MV-4-11 (cell line): ENCODE data around the gene SUOX.
"Not testable (repeated sequence)": the region's sequence is repeated elsewhere in the genome, so short reads cannot be mapped to it uniquely, and the experiment has no call there.

Source experiments
- DNase-seq: peaks from one replicate; lab custom pipeline; 2025; lab: John Stamatoyannopoulos, UW

Gene SUOX

GRCh38 chr12:55996715-55997534, at the start of gene SUOX:
TSS of gene SUOX (plus strand) at chr12:55997276. CDS start at chr12:56002222, 4,946 bp downstream.
- DNase-seq = peak; percentile 97

- DNase-seq = no peak
These were observed 41.7 kb upstream of the SUOX start for GRCh38 chr12:55955344-55955743.

DNA sequence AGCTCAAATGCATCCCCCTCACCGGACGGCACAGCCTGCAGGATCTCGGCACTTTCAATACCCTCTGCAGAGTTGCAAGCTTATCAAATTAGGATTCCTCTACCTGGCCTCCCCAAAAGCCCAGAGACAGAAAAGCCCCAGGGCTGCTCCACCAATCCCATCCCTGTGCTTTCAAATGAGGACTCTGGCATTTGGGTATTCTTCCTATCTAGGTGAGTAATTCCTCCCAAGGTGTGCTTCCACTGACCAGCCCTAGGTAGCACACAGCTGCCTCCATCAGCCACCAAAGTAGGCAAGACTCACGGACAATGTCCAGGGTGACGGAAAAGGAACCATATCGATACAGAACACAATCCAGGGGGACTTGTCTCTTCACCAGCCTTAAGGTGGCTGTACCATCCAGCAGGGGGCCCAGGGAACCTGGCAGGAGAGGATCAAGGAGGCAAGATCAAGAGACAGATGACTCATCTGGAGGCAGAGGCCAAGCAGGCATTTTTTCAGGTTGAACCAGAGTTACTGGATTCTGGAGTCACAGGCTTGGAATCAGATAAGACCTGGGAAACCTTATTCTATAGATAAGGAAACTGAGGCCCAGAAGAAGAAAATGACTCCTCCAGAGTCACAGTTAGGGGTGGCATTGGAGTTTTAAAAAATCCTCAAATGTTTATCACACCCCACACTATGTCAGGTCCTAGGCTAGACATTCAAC, 41.1 kb upstream of the SUOX start:
- peak; percentile 11 for DNase-seq

DNA sequence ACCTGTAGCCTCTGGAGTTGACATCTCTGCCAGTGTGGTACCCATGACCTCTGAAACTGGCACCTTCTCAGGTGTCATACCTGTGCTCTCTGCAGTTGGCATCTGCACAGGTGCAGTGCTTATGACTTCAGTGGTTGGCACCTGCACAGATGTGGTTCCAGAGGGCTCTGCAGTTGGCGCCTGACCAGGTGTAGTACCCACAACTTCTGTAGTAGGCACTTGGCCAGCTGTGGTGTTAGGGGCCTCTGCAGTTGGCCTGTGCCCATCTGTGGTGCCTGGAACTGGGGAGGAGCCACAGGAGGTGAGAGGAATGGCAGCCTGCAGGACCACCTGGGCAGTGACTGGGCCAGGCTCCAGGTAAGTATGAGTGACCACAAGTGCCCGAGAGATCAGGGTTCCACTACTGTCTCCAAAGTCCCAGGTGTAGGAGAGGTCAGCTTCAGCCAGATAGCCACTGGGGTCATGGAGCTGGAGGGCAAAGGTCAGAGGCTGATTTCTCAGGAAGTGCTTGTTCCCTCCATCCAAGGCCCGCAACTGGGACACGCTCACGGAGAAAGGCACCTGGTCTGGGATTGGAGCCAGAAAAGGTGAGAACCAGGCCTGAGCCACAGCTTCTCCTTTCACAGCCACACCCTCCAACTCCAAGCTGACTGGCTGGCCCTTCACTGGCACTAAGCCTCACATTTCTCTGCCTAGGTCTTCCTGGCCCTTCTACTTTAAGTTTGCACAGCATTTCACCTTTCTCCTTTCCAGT, 39.8 kb upstream of the SUOX start:
- no peak for DNase-seq

DNA sequence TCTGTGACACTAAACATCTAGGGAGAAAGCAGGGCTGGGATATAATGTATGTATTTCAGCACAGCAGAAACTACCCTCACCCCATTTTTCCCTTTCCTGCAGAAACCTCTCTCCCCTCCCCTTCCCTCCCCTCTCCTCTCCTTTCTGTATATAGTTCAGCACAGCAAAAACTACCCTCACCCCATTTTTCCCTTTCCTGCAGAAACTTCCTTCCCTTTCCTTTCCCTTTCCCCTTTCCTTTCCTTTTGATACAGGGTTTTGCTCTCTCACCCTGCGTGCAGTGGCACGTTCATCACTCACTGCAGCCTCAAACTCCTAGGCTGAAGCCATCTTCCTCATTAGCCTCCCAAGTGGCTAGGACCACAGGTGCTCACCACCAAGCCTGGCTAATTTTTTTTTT, 33.3 kb upstream of the SUOX start:
- DNase-seq = no peak

DNA sequence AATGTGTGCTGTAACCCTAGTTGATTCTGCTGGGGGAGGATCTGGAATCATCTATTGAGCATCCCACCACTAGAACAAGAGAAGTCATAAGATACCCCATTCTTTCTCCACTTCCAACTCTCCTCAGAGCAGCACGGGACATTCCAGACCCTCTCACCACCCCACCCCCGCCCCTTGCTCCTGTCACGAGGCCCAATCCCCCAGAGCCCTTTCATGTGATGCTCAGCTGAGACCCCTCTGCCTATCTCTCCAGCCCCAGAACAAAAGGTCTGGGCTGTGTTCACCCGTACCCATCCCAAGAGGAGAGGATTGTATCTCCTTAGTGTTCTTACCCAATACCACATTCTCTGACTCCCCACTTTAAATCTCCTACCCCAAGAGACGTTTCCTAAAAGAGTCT, 31.8 kb upstream of the SUOX start:
- no peak for DNase-seq

GRCh38 chr12:55965941-55966407, 31.1 kb upstream of the SUOX start, which contains the start of gene PMEL:
TSS of gene PMEL (minus strand) at chr12:55966042. CDS start at chr12:55966011, 31 bp downstream.
- DNase-seq = peak; percentile 38

DNA sequence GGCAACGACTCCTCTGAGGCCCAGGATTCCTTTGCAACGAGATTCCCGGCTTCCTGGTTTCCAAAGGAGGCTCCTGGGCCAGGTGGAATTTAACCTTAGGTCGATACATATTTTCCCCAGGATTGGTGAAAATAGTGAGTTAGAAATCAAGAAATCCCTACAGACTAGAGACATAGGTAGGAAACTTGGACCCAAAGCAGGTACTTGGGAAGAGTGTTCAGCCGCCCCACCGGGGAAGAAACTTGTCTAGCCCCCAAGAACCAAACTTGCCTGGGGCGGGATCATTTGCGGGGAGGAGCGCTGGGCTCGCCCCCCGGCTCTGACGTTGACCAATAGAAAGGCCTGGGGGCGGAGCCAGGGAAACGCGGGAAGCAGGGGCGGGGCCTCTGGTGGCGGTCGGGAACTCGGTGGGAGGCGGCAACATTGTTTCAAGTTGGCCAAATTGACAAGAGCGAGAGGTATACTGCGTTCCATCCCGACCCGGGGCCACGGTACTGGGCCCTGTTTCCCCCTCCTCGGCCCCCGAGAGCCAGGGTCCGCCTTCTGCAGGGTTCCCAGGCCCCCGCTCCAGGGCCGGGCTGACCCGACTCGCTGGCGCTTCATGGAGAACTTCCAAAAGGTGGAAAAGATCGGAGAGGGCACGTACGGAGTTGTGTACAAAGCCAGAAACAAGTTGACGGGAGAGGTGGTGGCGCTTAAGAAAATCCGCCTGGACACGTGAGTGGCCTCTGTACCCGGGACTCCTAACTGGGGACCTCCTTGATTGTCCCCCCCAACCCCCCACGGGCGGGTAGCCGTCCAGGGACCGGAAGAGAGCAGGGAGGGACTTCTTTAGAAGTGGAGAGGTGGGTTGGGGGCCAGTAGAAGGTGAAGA, 30.4 kb upstream of the SUOX start, which contains the start of gene CDK2:
Gene CDK2, plus strand, starts transcription at position 423 of the 874 bp plus-strand sequence. Its CDS starts 179 bp downstream, at position 602.
- peak; percentile 78 for DNase-seq

- DNase-seq = no peak
These were observed 27.7 kb upstream of the SUOX start for GRCh38 chr12:55969356-55969755.

DNA sequence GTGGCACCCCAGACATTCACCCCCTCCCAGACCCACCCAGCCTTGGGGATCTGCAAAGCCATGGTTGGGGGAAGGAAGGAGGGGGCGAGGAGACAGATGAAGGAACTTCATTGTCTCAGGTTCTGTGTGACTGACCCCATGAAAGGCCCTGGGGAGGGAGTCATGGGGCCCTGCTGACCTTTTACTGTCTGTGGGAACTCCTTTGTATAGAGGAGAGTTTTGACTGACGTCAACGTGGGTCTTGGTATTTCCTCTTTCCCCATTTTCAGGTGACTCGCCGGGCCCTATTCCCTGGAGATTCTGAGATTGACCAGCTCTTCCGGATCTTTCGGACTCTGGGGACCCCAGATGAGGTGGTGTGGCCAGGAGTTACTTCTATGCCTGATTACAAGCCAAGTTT, 26.3 kb upstream of the SUOX start:
- DNase-seq = no peak

- no peak for DNase-seq
These were observed 25.0 kb upstream of the SUOX start for GRCh38 chr12:55972042-55972441.

- DNase-seq = no peak
These were observed 24.6 kb upstream of the SUOX start for GRCh38 chr12:55972456-55972855.

DNA sequence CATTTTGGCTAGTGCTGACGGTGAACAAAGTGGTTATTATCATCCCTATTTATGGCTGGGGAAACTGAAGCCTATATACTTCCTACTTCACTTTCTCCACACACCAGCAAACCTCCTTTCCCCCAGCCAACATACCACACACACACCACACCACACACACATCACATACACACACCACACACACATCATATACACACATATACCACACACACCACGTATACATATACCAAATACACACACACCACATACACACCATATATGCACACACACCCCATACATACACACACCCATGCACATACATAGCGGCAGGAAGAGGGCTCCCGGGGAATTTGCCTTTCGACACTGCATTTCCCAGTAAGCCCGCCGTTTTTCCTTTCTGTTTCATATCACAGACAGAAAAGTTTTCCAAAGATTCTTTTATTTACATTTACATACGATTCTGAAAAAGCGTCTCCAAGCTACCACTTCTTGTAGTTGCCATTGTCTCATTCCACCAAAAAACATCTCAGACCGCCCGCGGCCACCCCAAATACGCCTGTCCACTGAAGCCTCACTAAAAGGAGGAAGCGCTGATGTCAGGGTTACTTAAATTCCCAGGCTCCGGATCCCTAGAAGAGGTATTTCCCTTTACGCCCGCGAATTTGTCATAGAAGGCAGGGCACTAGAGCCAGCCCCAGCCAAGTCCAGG, 24.0 kb upstream of the SUOX start:
- DNase-seq = peak; percentile 52

- DNase-seq = peak; percentile 100
These were observed 23.3 kb upstream of the SUOX start, which contains the start of gene RAB5B for GRCh38 chr12:55973599-55974307. TSS of gene RAB5B (plus strand) at chr12:55974078. CDS start at chr12:55986961, 12,883 bp downstream.

DNA sequence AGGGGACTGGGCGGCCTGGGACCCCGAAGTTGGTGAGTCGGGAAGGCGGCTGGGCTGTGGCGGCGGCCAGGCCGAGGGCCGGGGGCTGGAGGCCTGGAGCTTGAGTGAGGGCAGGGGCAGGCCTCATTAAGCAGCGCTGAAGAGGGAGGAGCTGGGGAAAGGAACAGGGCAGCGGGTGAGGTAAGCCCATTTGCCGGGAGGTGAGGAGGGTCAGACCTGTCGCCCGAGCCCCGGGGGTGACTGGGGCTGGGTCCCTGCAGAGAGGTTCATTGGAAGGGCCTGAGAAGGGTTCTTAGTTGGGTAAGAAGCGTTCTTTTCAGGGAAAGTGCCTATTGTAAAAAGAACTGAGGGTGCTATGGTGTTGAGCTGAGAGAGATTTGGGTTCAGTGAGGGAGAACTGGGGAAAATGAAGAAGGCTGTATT, 22.8 kb upstream of the SUOX start:
- no peak for DNase-seq

DNA sequence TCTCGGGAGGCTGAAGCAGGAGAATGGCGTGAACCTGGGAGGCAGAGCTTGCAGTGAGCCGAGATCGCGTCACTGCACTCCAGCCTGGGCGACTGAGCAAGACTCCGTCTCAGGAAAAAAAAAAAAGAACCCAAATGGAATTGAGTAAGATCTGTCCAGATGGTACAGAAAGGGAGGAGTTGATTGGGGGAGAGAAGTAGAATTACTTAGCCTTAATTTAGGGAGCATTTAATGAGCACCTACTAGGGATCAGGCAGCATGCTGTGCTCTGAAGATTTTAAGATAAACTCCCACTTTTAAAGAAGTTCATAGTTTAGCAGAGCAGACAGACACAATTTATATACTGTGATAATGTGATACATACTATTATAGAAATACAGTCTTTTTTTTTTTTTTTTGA, 18.7 kb upstream of the SUOX start:
- no peak for DNase-seq

GRCh38 chr12:55979069-55979468, 18.0 kb upstream of the SUOX start:
- DNase-seq = no peak

GRCh38 chr12:55981882-55982281, 15.2 kb upstream of the SUOX start:
- not testable (repeated sequence) for DNase-seq

GRCh38 chr12:55982319-55982936, 14.6 kb upstream of the SUOX start:
- peak; percentile 68 for DNase-seq
